WERI-Rb-1 (cell line): ENCODE data around the gene BUD13.

Experiments
- DNase-seq: peaks from one replicate; pipeline ENCODE4 v3.0.0-alpha.2; 2020
- H3K27ac ChIP-seq: fragments of 250-450 bp; sonication (Bioruptor Pico); 2 replicates; pipeline ENCODE4 v1.5.1; 2020; ENCODE audit warnings: mild to moderate bottlenecking, moderate library complexity
- H3K27me3 ChIP-seq: fragments of 250-450 bp; sonication (Bioruptor Pico); 2 replicates; pipeline ENCODE4 v1.5.1; 2021; ENCODE audit warnings: mild to moderate bottlenecking, low read depth, moderate library complexity; ENCODE audit not compliant: insufficient read depth, severe bottlenecking
- H3K36me3 ChIP-seq: fragments of 250-450 bp; sonication (Bioruptor Pico); 2 replicates; pipeline ENCODE4 v1.5.1; 2020; ENCODE audit warnings: mild to moderate bottlenecking, moderate library complexity
- H3K4me3 ChIP-seq: 2 replicates; pipeline ENCODE4 v1.5.1; 2011; ENCODE audit warnings: low read depth, mild to moderate bottlenecking, control low read depth, low read length
- H3K9me3 ChIP-seq: fragments of 250-450 bp; sonication (Bioruptor Pico); 2 replicates; pipeline ENCODE4 v1.5.1; 2021; ENCODE audit warnings: mild to moderate bottlenecking, moderate library complexity; ENCODE audit not compliant: severe bottlenecking
- TF ChIP-seq, protein P1 (sequence below): IDR thresholded peaks from 2 replicates; pipeline ENCODE4 v1.5.1; 2011; ENCODE audit warnings: low read depth, mild to moderate bottlenecking, control low read depth, inconsistent platforms, low read length

The BUD13 gene, protein sequence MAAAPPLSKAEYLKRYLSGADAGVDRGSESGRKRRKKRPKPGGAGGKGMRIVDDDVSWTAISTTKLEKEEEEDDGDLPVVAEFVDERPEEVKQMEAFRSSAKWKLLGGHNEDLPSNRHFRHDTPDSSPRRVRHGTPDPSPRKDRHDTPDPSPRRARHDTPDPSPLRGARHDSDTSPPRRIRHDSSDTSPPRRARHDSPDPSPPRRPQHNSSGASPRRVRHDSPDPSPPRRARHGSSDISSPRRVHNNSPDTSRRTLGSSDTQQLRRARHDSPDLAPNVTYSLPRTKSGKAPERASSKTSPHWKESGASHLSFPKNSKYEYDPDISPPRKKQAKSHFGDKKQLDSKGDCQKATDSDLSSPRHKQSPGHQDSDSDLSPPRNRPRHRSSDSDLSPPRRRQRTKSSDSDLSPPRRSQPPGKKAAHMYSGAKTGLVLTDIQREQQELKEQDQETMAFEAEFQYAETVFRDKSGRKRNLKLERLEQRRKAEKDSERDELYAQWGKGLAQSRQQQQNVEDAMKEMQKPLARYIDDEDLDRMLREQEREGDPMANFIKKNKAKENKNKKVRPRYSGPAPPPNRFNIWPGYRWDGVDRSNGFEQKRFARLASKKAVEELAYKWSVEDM

DNA sequence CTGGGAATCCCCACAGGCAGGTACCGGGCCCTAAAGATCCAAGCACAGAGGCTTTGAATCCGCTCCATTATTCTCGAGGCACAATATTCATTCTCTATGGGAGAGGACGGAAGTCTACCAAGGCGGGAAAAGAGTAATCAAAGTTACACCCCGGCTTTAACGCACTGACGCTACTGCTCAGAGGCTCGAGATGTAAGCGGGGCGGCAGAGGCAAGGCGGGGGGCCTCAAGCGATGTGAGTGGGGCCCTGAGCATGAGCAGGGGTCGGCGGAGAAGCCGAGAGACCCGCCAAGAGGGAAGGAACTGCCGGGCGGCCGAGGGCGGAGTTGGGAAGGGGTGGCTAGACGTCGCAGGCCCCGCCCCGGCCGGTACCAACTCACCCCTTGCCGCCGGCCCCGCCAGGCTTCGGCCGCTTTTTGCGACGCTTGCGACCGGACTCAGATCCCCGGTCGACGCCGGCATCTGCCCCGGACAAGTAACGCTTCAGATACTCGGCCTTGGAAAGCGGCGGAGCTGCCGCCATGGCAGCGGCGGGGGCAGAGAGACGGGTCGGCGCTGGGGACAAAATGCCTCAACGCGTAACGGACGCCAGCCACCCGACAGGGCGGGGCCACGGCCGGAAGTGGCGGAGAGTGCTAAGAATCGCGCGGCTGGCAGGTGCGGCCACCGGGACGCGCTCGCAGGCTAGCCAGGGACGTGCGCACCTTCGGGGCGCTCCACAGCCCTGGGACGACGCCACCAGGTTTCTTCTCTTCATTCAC, at the start of gene BUD13:
TSS of gene BUD13 (minus strand) at position 545 of the 760 bp plus-strand sequence. CDS start at position 522, 23 bp downstream.
- H3K9me3 ChIP-seq, result no peaks in the 10 kb centered on the region
- H3K4me3 ChIP-seq, result peak within 1 kb of the TSS; percentile 94
- peak within 1 kb of the TSS; percentile 98 for H3K27ac ChIP-seq
- TF ChIP-seq, protein P1, sequence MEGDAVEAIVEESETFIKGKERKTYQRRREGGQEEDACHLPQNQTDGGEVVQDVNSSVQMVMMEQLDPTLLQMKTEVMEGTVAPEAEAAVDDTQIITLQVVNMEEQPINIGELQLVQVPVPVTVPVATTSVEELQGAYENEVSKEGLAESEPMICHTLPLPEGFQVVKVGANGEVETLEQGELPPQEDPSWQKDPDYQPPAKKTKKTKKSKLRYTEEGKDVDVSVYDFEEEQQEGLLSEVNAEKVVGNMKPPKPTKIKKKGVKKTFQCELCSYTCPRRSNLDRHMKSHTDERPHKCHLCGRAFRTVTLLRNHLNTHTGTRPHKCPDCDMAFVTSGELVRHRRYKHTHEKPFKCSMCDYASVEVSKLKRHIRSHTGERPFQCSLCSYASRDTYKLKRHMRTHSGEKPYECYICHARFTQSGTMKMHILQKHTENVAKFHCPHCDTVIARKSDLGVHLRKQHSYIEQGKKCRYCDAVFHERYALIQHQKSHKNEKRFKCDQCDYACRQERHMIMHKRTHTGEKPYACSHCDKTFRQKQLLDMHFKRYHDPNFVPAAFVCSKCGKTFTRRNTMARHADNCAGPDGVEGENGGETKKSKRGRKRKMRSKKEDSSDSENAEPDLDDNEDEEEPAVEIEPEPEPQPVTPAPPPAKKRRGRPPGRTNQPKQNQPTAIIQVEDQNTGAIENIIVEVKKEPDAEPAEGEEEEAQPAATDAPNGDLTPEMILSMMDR, result no peak
- peak; percentile 94 for DNase-seq
- peaks cover 35% of the 10 kb centered on the region for H3K36me3 ChIP-seq
- no peaks in the 10 kb centered on the region for H3K27me3 ChIP-seq

DNA sequence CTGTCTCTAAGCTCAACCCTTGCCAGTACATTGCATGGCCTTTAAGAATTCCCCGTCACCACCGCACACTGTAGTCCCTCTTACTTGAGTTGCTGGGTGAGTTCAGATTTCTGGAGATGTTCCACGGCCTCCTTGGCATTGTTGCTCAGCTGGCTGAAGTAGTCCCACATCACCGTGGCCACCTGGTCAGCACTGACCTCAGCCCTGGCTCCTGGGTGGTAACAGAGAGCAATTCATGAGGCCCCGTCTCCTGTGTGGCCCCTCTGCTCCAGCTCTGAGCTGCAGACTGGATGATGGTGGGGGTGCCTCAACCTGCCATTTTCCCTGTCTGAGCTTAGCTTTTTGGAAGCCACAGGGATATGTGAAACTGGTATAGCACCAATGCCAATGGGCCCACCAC, 49.8 kb upstream of the BUD13 start:
- Histone ChIP-seq H3K27me3 (no peaks in the 10 kb centered on the region), H3K27ac (no peak overlapping the region), H3K9me3 (no peaks in the 10 kb centered on the region), H3K4me3 (no peak overlapping the region), H3K36me3 (no peaks in the 10 kb centered on the region)
- TF ChIP-seq, protein P1, result no peak
- DNase-seq, result no peak

DNA sequence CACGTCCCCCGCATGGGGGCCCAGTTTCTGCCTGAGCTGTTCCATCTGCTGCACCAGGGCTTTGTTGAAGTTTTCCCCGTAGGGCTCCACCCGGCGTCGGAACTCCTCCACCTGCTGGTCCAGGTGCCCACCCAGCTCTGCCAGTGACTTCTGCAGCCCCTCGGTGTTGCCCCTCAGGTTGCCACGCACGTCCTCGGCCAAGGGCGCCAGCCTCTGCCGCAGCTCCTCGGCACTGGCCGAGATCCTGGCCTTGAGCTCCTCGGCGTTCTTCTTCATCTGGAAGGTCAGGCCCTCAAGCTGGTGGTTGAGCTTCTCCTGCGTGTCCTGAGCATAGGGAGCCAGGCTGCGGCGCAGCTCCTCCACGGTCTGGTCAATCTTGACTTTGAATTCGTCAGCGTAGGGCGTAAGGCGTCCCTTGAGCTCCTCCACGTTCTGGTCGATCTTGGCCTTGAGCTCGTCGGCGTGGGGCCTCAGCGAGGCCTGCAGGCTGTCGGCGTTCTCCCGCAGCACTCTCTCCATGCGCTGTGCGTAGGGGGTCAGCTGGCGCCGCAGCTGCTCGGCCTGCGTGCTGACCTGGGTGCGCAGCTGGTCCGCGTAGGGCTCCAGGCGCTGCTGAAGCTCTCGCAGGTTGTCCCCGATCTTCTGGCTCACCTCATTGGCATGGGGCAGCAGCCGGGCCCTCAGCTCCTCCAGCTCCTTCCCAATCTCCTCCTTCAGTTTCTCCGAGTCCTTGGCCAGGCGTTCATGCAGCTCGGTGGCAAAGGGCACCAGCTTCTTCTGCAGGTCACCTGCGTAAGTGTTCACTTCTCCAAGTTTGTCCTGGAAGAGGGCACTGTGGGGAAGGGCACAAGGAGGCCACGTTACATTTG, 48.5 kb upstream of the BUD13 start:
- no peaks in the 10 kb centered on the region for H3K36me3 ChIP-seq
- H3K4me3 ChIP-seq, result no peak overlapping the region
- no peaks in the 10 kb centered on the region for H3K27me3 ChIP-seq
- H3K27ac ChIP-seq, result no peak overlapping the region
- no peak for DNase-seq
- no peaks in the 10 kb centered on the region for H3K9me3 ChIP-seq
- TF ChIP-seq, protein P1, result no peak

DNA sequence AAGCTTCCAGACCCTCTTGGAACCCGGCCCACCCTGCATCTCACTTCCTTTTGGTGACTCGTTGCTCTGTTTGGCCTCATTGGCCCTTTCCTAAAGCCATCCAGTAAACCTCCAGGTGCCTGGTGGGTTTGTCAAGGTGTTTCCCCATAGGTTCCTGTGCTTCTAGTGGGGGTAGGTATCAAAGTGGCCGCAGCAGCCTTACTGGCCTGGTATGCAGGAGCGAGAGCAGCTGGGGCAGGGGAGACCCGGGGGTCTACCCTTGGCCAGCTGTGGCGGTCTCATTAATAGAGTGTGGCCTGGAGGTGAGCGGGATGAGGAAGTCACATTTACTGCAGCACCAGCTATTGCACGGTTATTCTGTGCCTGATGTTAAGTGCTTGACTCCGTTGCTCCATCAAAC, 46.3 kb upstream of the BUD13 start:
- no peaks in the 10 kb centered on the region for H3K9me3 ChIP-seq
- H3K27me3 ChIP-seq, result no peaks in the 10 kb centered on the region
- no peaks in the 10 kb centered on the region for H3K36me3 ChIP-seq
- H3K27ac ChIP-seq, result no peak overlapping the region
- no peak overlapping the region for H3K4me3 ChIP-seq
- DNase-seq, result no peak
- TF ChIP-seq, protein P1, result no peak

DNA sequence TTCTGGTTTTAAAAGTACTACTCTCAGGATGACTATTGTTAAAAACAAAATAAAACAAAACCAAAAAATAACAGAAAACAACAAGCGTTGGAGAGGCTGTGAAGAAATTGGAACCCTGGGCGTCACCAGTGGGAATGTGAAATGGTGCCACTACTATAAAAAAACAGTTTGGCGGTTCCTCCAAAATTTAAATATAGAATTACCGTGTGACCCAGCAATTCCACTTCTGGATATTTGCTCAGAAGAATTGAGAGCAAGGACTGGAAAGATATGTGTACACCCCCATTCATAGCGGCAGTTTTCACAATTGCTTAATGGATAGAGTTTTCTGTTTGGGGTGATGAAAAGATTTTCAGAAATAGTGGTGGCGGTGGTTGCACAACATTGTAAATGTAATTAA, 41.7 kb upstream of the BUD13 start:
- H3K36me3 ChIP-seq, result no peaks in the 10 kb centered on the region
- no peaks in the 10 kb centered on the region for H3K9me3 ChIP-seq
- no peaks in the 10 kb centered on the region for H3K27me3 ChIP-seq
- H3K27ac ChIP-seq, result no peak overlapping the region
- no peak for DNase-seq
- TF ChIP-seq, protein P1, result no peak
- no peak overlapping the region for H3K4me3 ChIP-seq
